B cell (primary cell): ENCODE data around the gene MUS81.

Experiments used
- CTCF ChIP-seq: fragments of 200-600 bp; IDR thresholded peaks from one replicate; pipeline ENCODE4 v1.8.0; 2022; ENCODE audit warnings: antibody characterized with exemption, mild to moderate bottlenecking
- EZH2 ChIP-seq: IDR thresholded peaks from 2 replicates; pipeline ENCODE4 v1.6.1; 2012; ENCODE audit warnings: borderline replicate concordance, low read depth, mild to moderate bottlenecking, moderate library complexity, low read length; ENCODE audit not compliant: insufficient read depth, poor library complexity, severe bottlenecking

GRCh38 chr11:65887723-65888162 is 27.5 kb downstream of the MUS81 start:
- TF ChIP-seq CTCF = no peak
- no peak for TF ChIP-seq EZH2
